Activated CD8-positive, alpha-beta T cell treated with anti-CD3 and anti-CD28 coated beads for 36 hours (primary cell): ENCODE measurements around the gene SNX14. TPM values are rescaled to one million over a fixed set of nuclear protein-coding genes. Genes with fewer than 3 reads are reported as not detected.
A peak's percentile ranks its signal among the peaks of the same experiment; 100 is the strongest.
"Not testable (repeated sequence)": the region's sequence is repeated elsewhere in the genome, so short reads cannot be mapped to it uniquely, and the experiment has no call there.

Experiments
- ATAC-seq: fragments of 200-7000 bp; cut with Tn5 transposase; one replicate; pipeline ENCODE4 v1.10.0; 2021; ENCODE audit warnings: mild to moderate bottlenecking, moderate library complexity
- CTCF ChIA-PET: fragments of 350-600 bp; sonication (Branson Sonifier 250); formaldehyde crosslinking; loops from one replicate; lab custom pipeline; 2021; ENCODE audit warnings: antibody characterized with exemption; lab: Charles Lee
- POLR2A ChIA-PET: fragments of 350-600 bp; sonication (Branson Sonifier 250); formaldehyde crosslinking; loops from one replicate; lab custom pipeline; 2021; ENCODE audit warnings: antibody characterized with exemption; lab: Charles Lee
- DNase-seq: peaks from one replicate; pipeline ENCODE4 v3.0.0-alpha.2; 2020
- H3K27ac Mint-ChIP-seq: one replicate; pipeline ENCODE4 v1.8.0; 2021; ENCODE audit warnings: mild to moderate bottlenecking, mixed read lengths
- H3K27me3 Mint-ChIP-seq: one replicate; pipeline ENCODE4 v1.8.0; 2021; ENCODE audit warnings: mixed read lengths
- H3K36me3 Mint-ChIP-seq: one replicate; pipeline ENCODE4 v1.8.0; 2021; ENCODE audit warnings: low read depth, mixed read lengths
- H3K4me1 Mint-ChIP-seq: one replicate; pipeline ENCODE4 v1.8.0; 2021; ENCODE audit warnings: low read depth, mixed read lengths
- H3K4me3 Mint-ChIP-seq: one replicate; pipeline ENCODE4 v1.8.0; 2021; ENCODE audit warnings: mild to moderate bottlenecking, moderate library complexity, mixed read lengths
- H3K9me3 Mint-ChIP-seq: one replicate; pipeline ENCODE4 v1.8.0; 2021; ENCODE audit warnings: mixed read lengths
- intact Hi-C: fragments of 100-400 bp; cut with micrococcal nuclease; formaldehyde crosslinking; loops from one replicate; pipeline ENCODE4 v1.10.0; 2022
- total RNA-seq, 2 experiments: library from RNA; stranded (reverse); gene quantifications; one replicate each; pipeline ENCODE4 v1.2.3, GENCODE V29; 2021
- TF ChIP-seq, protein P1 (sequence below): fragments of 200-600 bp; IDR thresholded peaks from one replicate; pipeline ENCODE4 v1.8.0; 2022; ENCODE audit warnings: antibody characterized with exemption, mild to moderate bottlenecking

Gene SNX14
- total RNA-seq, 2 experiments from 2014 or later: 53.9 to 54.1 TPM

DNA sequence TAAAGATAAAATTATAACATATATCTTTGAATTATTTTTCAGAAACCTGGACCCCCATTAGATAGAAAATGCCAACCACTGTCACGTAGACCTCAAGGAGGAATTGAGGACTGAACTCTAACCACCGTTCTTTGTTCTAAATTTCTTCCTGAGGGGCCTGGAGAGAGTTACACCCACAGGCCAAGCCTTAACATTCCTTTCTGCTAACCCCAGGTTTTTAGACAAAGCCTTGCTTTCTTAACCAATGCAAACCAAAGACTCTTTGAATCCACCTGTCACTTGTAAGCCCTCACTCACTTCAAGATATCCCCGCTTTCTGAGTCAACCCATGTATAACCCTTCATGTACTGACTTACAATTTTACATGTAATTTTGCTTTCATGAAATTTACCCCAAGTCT is 41.0 kb downstream of the SNX14 start:
- TF ChIP-seq, protein P1, sequence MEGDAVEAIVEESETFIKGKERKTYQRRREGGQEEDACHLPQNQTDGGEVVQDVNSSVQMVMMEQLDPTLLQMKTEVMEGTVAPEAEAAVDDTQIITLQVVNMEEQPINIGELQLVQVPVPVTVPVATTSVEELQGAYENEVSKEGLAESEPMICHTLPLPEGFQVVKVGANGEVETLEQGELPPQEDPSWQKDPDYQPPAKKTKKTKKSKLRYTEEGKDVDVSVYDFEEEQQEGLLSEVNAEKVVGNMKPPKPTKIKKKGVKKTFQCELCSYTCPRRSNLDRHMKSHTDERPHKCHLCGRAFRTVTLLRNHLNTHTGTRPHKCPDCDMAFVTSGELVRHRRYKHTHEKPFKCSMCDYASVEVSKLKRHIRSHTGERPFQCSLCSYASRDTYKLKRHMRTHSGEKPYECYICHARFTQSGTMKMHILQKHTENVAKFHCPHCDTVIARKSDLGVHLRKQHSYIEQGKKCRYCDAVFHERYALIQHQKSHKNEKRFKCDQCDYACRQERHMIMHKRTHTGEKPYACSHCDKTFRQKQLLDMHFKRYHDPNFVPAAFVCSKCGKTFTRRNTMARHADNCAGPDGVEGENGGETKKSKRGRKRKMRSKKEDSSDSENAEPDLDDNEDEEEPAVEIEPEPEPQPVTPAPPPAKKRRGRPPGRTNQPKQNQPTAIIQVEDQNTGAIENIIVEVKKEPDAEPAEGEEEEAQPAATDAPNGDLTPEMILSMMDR: no peak
- no peak for ATAC-seq
- CTCF ChIA-PET: interaction anchor here (0.9 kb wide), 1 partner anchor 70 kb away, joined by 3 read pairs; no protein-coding TSS in a partner anchor

DNA sequence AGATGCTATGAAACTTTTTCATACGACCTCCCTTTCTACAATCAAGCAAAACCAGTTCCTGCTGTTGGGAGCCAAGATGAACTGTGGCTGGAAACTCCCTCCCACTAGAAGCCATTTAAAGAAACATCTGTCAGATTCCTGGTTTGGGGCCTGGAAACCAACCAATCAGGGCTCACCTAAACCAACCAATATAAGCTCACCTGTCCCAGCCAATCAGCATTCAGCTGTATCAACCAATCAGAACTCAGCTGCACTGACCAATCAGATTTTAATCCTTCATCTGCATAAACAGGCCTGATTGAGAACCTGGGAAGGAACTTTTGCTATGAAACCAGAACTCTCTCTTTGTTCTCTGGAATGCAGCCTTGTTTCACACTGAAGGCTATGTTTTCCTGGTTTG is 42.4 kb downstream of the SNX14 start:
- TF ChIP-seq, protein P1: no peak
- Mint-ChIP-seq H3K36me3 (peaks cover 31% of the 10 kb centered on the region), H3K4me3 (no peak overlapping the region), H3K4me1 (no peaks in the 10 kb centered on the region), H3K9me3 (no peaks in the 10 kb centered on the region), H3K27me3 (no peaks in the 10 kb centered on the region), H3K27ac (no peak overlapping the region)
- ChIA-PET POLR2A (no interaction called here), CTCF (interaction anchor here (0.8 to 1.9 kb wide), 2 partner anchors 9 to 14 kb away, joined by 3 to 8 read pairs; no protein-coding TSS in a partner anchor)
- ATAC-seq: no peak
- intact Hi-C loops: no loop called here
- DNase-seq: peak; percentile 7

More for the DNA sequence above, 41.0 kb downstream of the SNX14 start:
- H3K4me1 Mint-ChIP-seq: no peaks in the 10 kb centered on the region
- intact Hi-C loops: no loop called here
- DNase-seq: no peak
- H3K36me3 Mint-ChIP-seq: peaks cover 25% of the 10 kb centered on the region
- no peaks in the 10 kb centered on the region for H3K9me3 Mint-ChIP-seq
- no peaks in the 10 kb centered on the region for H3K27me3 Mint-ChIP-seq
- H3K4me3 Mint-ChIP-seq: no peak overlapping the region
- H3K27ac Mint-ChIP-seq: no peak overlapping the region
- POLR2A ChIA-PET: no interaction called here

DNA sequence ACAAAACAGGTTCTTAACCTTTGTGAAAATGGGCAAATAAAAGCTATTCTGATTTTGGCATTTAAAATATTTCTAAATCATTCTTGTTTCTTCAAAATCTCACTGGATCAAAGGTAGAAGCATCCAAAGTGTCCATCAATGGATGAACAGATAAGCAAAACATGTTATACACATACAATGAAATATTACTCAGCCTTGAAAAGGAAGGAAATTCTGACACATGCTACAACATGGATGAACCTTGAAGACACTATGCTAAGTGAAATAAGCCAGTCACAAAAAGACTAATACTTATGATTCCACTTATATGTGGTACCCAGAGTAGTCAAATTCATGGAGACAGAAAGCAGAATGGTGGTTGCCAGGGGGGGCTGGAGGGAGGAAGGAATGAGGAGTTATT is 45.9 kb downstream of the SNX14 start:
- H3K4me3 Mint-ChIP-seq: no peak overlapping the region
- H3K9me3 Mint-ChIP-seq: no peaks in the 10 kb centered on the region
- intact Hi-C loops: no loop called here
- no peaks in the 10 kb centered on the region for H3K27me3 Mint-ChIP-seq
- ChIA-PET CTCF (no interaction called here), POLR2A (no interaction called here)
- no peaks in the 10 kb centered on the region for H3K4me1 Mint-ChIP-seq
- ATAC-seq (no peak), DNase-seq (no peak)
- H3K27ac Mint-ChIP-seq: no peak overlapping the region
- TF ChIP-seq, protein P1: no peak
- H3K36me3 Mint-ChIP-seq: peaks cover 26% of the 10 kb centered on the region

DNA sequence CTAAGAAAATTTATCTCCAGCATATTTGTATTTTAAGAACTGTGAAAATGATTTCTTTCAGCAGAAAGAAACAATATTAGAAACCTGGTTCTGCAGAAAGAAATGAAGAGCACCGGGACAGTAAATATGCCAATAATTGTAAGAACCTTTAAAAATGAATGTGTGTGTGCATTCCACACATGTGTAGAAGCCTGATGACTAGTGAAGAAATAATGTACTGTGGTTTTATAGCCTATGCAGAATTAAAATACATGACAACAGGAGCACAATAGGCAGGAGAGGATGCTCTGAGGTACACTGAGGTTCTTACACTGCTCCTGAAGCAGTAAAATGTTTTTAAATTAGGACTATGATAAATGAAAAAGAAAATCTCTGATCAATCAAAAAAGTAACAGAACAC is 48.9 kb downstream of the SNX14 start:
- H3K4me1 Mint-ChIP-seq: no peaks in the 10 kb centered on the region
- intact Hi-C loops: no loop called here
- no peak overlapping the region for H3K4me3 Mint-ChIP-seq
- no peaks in the 10 kb centered on the region for H3K9me3 Mint-ChIP-seq
- DNase-seq (no peak), ATAC-seq (no peak)
- ChIA-PET POLR2A (no interaction called here), CTCF (no interaction called here)
- H3K27ac Mint-ChIP-seq: no peak overlapping the region
- H3K36me3 Mint-ChIP-seq: peaks cover 16% of the 10 kb centered on the region
- H3K27me3 Mint-ChIP-seq: no peaks in the 10 kb centered on the region
- TF ChIP-seq, protein P1: no peak

DNA sequence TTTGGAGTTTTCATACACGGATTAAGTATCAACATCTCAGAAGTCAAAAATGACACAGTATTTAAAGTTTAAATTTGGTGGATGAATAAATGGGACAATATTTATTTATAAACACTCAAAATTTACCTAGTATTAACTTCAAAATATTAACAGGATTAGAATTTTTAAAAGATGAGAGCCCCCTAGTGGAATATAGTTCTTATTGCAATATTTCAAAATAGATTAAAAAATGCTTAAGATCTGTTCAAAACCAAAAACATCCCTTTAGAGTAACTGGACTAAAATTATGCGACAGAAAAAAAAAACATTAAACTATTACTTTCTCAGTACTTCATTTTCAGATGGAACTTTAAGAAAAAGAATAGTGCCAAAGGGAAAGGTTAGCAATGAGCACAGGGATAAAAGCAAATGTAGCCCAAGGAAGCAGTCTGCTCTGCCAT is 56.6 kb downstream of the SNX14 start:
- Mint-ChIP-seq H3K36me3 (peaks cover 10% of the 10 kb centered on the region), H3K9me3 (no peaks in the 10 kb centered on the region), H3K27me3 (no peaks in the 10 kb centered on the region), H3K4me3 (no peak overlapping the region), H3K4me1 (no peaks in the 10 kb centered on the region), H3K27ac (no peak overlapping the region)
- ChIA-PET POLR2A (interaction anchor here (1.0 kb wide), 1 partner anchor 54 kb away, joined by 3 read pairs; no protein-coding TSS in a partner anchor), CTCF (interaction anchor here (0.6 to 4.9 kb wide), 26 partner anchors 9 to 204 kb away, joined by 3 to 43 read pairs (median 4); partner anchors contain the start of gene SNX14)
- ATAC-seq (no peak), DNase-seq (no peak)
- TF ChIP-seq, protein P1: peak; percentile 76
- intact Hi-C loops: loop anchor here (5.0 kb wide), 1 partner anchor 180 kb away; no protein-coding TSS in a partner anchor

DNA sequence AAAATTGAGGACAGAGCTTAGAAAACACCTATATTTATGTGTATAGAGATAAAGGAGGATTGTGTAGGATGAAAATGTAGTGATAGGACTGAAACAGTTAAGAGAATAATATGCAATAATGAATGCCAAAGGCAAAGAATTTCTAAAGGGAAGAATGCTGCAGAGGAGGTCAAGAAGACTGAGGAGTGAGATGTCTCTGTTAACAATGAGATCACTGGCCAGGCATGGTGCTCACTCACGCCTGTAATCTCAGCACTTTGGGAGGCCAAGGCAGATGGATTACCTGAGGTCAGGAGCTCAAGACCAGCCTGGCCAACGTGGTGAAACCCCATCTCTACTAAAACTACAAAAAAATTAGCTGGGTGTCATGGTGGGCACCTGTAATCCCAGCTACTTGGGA is 69.4 kb downstream of the SNX14 start:
- POLR2A ChIA-PET: interaction anchor here (0.6 kb wide), 1 partner anchor 97 kb away, joined by 3 read pairs; no protein-coding TSS in a partner anchor
- CTCF ChIA-PET: interaction anchor here (1.6 to 5.2 kb wide), 2 partner anchors 13 to 41 kb away, joined by 4 to 30 read pairs; no protein-coding TSS in a partner anchor
- ATAC-seq, intact Hi-C loops, DNase-seq, H3K9me3 Mint-ChIP-seq, H3K4me3 Mint-ChIP-seq, H3K27me3 Mint-ChIP-seq, H3K4me1 Mint-ChIP-seq, H3K27ac Mint-ChIP-seq: not testable (repeated sequence)
- H3K36me3 Mint-ChIP-seq: peaks cover 32% of the 10 kb centered on the region
